ENCODE data around the gene SYNPR.

SYNPR gene

DNA sequence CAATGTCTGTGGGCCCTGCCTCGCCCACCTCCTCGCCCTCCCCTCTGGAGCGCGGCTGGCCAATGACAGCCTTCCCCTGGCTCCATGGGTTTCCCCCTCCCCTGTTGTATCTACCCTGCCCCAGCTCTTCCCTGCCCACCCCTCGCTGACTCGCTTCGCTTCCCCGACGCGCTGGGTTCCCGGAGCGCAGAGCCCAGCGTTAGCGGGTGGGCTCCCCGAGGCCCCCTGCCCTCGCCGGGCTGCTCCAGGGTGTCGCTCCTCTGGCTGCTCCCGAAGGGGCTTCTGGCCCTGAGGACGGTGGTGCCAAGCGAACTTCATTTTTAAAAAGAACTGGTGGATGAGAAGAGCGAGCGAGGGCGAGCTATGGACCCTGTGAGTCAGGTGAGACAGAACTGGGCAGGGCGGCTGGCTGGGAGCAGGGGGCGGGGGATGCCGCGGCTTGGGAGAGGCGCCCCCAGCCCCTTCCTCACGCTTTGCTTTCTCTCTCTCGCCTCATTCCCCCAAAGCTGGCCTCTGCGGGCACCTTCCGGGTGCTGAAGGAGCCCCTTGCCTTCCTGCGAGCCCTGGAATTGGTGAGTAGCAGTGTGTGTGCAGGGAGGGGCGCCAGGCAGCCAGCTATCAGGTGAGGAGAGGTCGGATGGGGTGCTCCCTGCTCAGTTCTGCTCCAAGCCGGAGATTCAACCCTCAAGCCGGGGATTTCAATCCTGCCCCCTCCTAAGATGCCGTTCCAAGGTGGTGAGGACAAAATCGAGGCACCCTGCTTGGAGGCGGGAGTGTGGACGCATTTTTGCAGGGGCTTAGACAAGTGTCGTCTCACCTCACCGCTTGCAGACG lies at the start of gene SYNPR:
SYNPR (plus strand) TSS at position 138 of the 834 bp plus-strand sequence.
- no peak within 1 kb of the TSS for H3K27ac ChIP-seq
- no peak within 1 kb of the TSS for H3K4me3 ChIP-seq (ENCODE audit: low read depth, low read length)
- in situ Hi-C loops (cut with HindIII; ENCODE audit: low pct_ligation_motif_present, low sequenced_read_pairs) = no loop called here
- TF ChIP-seq, protein P1, sequence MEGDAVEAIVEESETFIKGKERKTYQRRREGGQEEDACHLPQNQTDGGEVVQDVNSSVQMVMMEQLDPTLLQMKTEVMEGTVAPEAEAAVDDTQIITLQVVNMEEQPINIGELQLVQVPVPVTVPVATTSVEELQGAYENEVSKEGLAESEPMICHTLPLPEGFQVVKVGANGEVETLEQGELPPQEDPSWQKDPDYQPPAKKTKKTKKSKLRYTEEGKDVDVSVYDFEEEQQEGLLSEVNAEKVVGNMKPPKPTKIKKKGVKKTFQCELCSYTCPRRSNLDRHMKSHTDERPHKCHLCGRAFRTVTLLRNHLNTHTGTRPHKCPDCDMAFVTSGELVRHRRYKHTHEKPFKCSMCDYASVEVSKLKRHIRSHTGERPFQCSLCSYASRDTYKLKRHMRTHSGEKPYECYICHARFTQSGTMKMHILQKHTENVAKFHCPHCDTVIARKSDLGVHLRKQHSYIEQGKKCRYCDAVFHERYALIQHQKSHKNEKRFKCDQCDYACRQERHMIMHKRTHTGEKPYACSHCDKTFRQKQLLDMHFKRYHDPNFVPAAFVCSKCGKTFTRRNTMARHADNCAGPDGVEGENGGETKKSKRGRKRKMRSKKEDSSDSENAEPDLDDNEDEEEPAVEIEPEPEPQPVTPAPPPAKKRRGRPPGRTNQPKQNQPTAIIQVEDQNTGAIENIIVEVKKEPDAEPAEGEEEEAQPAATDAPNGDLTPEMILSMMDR (IDR thresholded peaks at IDR 0.05; ENCODE audit: low read depth, low read length, missing control alignments) = no peak
- H3K27me3 ChIP-seq (replicated peaks) = peaks cover 11% of the 10 kb centered on the region
- no peak for DNase-seq
- H3K36me3 ChIP-seq (replicated peaks) = no peaks in the 10 kb centered on the region

DNA sequence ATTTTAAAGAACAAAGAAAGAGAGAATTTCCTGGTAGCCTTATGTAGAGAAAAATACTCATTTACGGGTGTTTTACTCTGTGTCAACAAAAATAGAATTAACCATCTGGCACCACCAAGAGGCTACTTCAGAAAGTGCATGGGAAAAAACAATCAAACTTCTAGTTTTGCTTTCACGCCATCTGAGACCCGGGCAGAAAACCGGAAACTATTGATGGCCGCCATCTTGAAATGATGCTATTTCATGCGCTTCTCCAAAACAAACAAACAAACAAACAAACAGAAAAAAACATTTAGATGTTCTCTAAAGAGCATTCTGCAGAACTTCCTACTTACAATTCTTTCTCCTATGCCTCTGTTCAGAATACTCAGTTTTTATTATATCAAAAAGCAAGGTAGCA lies 49.4 kb upstream of the SYNPR start:
- no peak overlapping the region for H3K4me3 ChIP-seq (ENCODE audit: low read depth, low read length)
- H3K27me3 ChIP-seq (replicated peaks) = no peaks in the 10 kb centered on the region
- TF ChIP-seq, protein P1 (IDR thresholded peaks at IDR 0.05; ENCODE audit: low read depth, low read length, missing control alignments) = peak; percentile 62
- H3K36me3 ChIP-seq (replicated peaks) = no peaks in the 10 kb centered on the region
- peak; percentile 49 for DNase-seq
- in situ Hi-C loops (cut with HindIII; ENCODE audit: low pct_ligation_motif_present, low sequenced_read_pairs) = no loop called here
- H3K27ac ChIP-seq = no peak overlapping the region

DNA sequence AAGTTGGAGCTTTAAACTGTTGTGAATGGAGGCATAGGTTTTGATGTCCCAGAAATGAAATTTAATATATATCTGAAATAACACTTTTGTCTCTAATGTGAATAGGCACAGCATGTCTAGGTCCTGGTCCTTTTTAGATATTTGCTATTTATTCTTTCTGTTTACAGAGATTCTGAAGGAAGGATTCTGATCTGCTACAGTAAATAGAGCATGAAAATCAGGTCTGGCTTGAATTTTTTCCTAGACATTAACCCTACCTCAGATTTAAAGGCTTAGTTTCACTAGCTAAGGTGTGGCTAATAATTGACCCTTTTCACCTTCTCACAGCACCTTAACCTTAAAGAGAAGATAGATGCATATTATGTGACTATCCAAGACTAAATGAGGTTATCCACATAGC lies 48.0 kb upstream of the SYNPR start:
- no peak for DNase-seq
- in situ Hi-C loops (cut with HindIII; ENCODE audit: low pct_ligation_motif_present, low sequenced_read_pairs) = no loop called here
- TF ChIP-seq, protein P1 (IDR thresholded peaks at IDR 0.05; ENCODE audit: low read depth, low read length, missing control alignments) = no peak

DNA sequence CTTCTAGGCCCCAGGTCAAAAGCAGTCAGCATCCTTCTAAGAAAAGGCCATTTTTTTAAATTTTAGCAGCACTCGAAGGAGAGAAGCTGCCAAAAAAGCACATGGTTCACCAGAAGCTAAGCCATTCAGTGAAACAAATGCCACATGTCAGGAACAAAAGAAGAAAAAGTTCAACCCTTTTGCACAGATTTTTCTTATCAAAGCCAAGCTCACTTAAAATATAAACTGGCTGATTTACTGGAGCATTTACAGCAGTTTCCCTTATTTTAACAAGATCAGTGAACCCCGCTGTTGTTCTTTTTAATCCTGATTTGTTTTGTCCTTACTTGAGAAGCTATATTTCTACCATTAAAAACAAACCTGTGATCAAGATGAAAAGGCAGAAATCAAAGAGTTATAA lies 46.5 kb upstream of the SYNPR start:
- in situ Hi-C loops (cut with HindIII; ENCODE audit: low pct_ligation_motif_present, low sequenced_read_pairs) = no loop called here
- TF ChIP-seq, protein P1 (IDR thresholded peaks at IDR 0.05; ENCODE audit: low read depth, low read length, missing control alignments) = no peak

More for the DNA sequence above, 48.0 kb upstream of the SYNPR start:
- H3K27ac ChIP-seq = no peak overlapping the region
- no peaks in the 10 kb centered on the region for H3K36me3 ChIP-seq (replicated peaks)
- no peak overlapping the region for H3K4me3 ChIP-seq (ENCODE audit: low read depth, low read length)
- no peaks in the 10 kb centered on the region for H3K27me3 ChIP-seq (replicated peaks)

DNA sequence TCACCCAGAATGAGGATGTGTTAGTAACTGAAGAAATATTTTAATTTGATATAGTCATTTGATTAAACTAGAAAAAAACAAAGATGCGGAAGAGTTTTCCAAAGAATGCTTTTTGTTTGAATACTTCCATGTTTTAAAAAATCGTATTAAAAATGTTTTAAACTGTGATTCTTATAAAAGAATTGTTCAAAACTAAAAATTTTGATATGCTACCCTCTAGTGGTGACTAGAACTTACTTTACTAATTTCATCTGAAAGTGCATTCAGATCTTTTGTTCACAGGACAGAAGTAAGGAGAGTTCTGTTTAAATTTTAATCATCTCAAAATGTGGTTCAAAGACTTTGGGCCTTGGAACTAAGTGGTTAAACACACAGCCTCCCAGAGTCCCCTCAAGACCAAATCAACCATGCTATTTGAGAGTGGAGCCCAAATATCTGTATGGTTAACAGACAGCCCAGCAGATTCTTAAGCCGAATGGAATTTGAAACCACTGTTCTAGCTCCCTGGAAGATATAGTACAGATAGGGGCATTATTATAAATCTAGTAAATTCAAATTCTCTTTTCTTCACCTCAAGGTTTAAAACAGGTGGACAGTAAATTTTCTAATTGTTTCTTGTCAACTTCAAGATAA lies 45.2 kb upstream of the SYNPR start:
- DNase-seq = no peak
- TF ChIP-seq, protein P1 (IDR thresholded peaks at IDR 0.05; ENCODE audit: low read depth, low read length, missing control alignments) = no peak
- Histone ChIP-seq H3K27ac (no peak overlapping the region), H3K4me3 (ENCODE audit: low read depth, low read length) (no peak overlapping the region), H3K36me3 (replicated peaks) (no peaks in the 10 kb centered on the region), H3K27me3 (replicated peaks) (no peaks in the 10 kb centered on the region)
- in situ Hi-C loops (cut with HindIII; ENCODE audit: low pct_ligation_motif_present, low sequenced_read_pairs) = no loop called here

More for the DNA sequence above, 46.5 kb upstream of the SYNPR start:
- Histone ChIP-seq H3K36me3 (replicated peaks) (no peaks in the 10 kb centered on the region), H3K27ac (no peak overlapping the region), H3K27me3 (replicated peaks) (no peaks in the 10 kb centered on the region), H3K4me3 (ENCODE audit: low read depth, low read length) (no peak overlapping the region)
- no peak for DNase-seq
